NCI-H510A (cell line): ENCODE measurements around the gene MYOZ3.

Experiments used
- DNase-seq: peaks from one replicate; lab custom pipeline; 2025; lab: John Stamatoyannopoulos, UW

The MYOZ3 gene, protein sequence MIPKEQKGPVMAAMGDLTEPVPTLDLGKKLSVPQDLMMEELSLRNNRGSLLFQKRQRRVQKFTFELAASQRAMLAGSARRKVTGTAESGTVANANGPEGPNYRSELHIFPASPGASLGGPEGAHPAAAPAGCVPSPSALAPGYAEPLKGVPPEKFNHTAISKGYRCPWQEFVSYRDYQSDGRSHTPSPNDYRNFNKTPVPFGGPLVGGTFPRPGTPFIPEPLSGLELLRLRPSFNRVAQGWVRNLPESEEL

DNA sequence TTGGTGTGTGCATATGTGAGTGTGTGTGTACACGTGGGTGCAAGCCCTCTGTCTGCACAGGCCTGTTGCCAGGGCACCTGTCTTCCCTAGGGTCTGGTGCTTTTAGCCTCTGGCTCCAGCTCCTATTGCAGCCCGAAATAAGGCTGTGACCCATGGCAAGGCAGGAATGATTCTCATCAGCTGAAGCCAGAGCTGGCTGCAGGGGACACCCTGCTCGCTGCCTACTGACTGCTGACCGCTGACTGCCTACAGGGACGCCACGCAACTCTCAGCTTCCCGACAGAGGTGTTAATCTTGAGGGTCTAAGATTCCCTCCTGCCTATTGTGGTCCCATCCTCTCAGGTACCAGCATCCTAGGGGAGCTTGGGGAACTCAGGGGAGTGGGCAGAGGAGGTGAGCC, at the start of gene MYOZ3:
Gene MYOZ3 (plus strand): TSS at position 166 of the 400 bp plus-strand sequence. CDS start 1,691 bp downstream, outside the sequence.
- DNase-seq: no peak

DNA sequence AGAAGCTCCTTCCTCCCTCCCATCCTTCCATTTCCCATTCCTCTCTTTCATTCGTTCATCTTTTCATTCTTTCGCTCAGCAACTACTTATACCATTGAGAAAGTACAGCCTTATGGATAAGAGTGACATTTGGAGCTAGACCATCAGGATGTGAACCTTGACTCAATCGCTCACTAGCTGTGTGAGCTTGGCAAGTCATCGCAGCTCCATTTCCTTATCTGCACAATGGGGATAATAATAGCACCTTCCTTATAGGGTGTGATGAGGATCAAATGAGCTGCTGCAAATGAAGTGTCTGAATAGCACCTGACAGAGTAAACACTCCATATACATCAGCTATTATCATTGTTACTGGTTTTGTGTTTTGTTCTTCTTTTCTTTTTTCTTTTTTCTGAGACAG, 48.6 kb upstream of the MYOZ3 start:
- DNase-seq: no peak

DNA sequence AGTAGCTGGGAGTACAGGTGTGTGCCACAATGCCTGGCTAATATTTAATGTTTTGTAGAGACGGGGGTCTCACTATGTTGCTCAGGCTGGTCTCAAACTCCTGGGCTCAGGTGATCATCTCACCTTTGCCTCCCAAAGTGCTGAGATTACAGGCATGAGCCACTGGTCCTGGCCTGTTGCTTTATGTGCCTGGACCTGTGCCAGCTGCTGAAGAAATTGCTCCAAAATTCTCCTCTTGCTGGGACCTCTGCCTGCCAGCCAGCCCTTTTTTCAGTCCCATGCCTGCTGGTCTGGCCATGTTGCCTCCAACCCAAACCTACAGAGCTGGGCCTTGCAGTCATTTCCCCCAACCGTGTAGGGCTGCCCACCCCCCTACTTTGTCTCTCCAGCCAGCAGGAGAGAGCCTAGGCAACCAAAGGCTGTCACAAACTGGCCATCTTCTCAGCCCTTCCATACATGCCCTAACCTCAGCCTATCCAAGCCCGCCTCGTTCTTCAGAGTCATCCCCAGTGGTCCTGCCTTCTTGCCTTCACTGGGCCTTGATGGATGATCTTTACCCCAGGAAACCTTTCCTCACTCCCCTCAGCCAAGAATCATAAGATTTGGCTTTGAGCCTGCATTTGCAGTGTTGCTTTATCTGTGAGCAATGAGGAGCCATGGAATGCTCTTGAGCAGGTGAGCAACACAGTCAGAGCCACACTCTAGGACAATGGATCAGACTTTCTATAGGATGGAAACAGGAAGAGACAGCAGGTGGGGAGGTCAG, 48.0 kb upstream of the MYOZ3 start:
- no peak for DNase-seq

DNA sequence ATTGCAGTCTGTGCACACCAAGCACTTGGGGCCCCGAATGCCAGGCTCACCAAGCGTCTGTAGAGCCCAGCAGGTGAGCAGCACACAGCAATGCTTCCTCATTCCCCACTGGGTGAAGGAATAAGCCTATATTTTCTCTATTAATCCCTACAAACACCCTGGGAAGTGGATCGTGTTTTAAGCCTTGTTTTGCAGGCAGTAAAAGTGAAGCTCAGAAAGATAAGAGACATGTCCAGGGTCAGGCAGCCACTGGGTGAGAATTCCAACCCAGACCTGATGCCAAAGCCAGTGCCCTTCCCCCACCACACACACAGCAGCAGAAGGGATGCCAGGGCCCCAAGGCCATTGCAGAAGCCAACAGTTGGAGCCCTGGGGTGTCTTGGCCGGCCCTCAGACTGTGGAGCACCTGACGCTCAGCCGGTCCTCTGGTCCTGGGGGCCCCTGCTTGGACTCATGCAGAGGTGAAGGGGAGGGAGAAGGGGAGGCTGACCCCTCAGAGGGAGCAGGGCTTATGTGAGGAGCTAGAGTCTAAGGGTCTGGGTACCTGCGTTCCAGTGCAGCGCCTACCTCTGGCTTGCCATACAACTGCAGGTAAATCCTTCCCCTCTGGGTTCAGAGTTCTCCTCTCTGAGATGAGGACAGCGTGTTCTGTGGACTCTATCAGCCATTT, 46.9 kb upstream of the MYOZ3 start:
- DNase-seq: no peak

DNA sequence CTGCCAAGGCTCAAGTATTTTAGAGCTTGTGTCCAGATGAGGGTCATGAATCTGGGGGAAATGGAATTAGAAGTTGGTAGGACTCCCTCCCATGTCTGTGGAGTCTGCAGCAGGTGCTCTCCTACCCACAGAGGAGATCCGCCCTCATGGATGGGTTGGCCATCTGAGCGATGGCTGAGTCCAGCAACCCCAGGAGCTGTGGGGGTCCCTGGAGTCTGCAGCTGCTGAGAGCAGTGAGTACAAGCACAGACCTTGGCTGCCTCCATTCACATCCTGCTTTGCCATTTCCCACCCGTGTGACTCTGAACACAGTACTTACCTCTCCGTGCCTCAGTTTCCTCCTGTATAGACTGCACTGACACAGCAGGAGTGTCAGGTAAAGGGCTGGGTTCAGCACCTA, 46.4 kb upstream of the MYOZ3 start:
- no peak for DNase-seq

DNA sequence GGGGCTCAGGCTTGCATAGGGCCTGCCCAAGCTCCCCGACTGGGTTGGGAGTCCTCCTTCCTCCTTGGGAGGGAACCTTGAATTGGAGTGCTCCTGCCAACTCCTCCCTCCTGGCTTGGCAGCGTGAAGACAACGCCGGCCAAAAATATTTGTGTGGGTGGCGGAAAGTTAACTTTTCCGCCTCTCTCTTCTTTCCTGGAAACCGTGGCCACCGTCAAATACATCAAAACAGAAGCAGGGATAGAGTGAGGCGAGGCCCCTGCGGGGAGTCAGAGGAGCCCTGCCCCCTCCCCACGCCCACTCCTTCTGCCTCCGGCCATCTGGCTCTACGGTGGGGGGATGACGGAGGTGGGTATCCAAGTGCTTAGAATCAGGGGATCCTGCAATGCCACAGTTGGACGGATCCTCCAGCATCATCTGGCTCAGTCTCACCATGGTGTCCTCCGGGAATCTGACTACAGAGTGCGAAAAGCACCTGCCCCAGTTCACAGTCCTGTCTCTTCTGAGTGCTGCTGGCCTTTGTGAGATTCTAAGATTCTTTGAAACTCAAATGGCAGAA, 45.8 kb upstream of the MYOZ3 start:
- DNase-seq: no peak

DNA sequence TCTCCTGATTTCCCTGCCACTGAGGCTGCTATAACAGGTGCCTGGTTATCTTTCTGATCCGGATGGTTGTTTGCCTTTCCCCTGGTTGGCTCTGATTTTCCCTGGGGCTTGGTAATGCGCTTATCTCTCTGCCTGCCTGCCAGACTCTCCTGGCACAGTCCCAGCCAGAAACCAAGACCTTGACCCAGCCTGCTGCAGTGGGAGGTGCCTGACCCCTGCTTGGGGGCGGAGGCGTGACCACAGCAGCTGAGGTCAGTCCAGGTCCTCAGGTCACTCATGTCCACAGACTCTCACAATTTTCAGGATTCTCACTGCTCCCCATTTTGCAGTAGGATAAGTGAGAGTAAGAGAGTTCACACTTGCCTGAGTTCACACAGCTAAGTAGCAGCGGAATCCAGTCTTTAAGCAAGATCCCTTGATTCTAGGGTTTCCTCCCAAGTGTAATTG, 45.0 kb upstream of the MYOZ3 start:
- no peak for DNase-seq

DNA sequence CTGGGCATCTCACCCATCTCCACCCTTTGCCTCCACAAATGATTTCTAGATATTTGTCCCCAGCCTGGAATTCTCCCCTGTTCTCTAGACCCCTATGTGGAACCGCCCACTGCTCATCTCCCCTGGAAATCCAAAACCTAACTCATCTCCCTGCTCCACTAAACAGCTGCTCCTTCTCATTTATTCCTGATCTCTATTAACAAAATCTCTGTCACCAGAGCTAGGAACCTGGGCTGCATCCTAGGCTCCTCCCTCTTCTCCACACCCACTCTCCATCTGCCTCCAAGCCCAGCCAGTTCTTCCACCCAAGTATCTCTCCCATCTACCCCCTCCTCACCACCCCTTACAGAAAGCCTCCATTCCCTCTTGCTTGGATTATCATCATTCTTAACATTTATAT, 44.5 kb upstream of the MYOZ3 start:
- DNase-seq: no peak

DNA sequence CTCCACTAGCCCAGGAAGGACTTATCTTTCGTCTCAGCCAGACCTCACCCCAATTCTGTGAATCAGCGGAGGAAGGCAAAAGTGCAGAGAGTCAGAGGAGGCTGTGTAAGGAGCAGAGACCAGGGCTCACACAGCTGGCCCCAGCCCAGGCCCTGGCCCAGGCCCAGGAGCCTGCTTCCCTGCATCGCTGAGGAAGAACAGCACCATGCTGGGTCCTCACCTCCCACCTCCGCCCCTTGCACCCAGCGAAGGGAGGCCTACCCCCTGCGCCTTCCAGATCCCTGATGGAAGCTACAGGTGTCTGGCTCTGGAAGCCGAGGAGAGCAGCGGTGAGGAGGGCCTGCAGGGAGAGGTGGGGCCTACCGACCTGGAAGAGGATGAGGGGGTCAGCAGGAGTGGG, 42.9 kb upstream of the MYOZ3 start:
- DNase-seq: no peak

DNA sequence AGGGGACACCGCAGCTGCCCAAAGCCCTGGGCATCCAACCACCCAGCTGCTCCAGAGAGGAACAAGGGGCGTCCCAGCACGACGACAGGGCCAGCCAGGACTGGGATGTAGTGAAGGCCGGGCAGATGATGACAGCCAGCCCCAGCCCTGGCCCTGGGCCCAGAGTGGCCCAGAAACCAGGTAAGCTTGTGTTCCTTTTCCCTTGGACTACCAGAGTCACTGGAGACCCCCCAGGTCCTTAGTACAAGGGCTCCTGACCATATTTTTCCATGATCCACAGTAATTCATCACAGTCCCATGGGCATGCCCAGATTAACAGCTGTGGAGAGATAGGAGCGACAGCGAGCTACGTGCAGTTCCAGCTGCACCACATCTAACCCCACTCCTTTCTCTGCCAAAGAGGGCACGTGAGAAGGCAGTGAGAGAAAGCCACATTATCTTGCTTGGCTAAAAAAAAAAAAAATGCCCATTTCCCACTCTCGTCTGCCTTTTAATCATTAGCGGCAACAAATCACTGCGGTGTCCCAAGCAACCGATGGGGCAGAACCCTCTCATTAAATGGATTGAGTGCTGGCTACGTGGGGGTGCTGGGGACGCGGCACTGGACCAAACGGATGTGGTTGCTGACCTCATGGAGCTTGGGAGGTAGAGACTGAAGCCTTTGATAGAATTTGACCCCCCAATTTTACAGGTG, 42.3 kb upstream of the MYOZ3 start:
- DNase-seq: no peak

DNA sequence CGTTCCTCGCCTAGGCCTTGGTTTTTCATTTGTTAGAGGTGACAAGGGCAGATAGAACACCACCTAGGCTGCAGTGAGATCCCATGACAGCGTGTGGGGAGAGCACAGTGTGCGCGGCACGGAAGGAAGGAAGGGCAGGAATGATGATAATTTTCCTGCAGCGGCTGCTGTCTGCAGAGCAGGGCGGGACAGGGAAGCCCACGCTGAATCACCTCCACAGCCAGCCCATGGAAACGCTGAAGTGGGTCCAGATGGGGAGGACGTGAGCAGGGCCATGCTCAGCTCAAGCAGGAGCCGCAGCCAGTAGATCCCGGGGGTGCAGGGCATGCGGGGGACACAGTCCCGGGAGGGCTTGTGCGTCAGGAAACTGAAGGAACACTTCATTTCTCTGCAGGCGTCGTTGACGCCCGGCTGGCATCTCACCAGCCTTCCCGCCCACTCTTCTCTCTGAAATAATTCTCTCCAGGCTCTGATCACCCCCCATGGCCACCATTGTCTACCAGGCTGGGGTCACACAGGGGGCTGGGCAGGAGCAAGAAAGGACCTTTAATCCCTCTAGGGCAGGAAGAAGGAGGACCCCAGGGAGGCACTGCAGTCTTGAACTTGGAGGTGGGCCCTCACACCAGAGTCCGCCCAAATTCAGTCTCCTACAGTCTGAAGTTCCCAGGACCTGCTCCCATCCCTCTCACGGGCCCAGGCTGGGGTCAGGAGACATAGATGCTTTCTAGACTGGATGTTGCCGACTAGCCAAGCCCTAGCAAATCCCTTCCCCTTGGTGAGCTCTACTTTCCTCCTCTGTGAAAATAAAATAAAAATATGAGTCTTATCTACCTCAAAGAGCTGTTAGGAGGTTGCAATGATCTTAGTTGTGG, 41.5 kb upstream of the MYOZ3 start:
- DNase-seq: no peak

DNA sequence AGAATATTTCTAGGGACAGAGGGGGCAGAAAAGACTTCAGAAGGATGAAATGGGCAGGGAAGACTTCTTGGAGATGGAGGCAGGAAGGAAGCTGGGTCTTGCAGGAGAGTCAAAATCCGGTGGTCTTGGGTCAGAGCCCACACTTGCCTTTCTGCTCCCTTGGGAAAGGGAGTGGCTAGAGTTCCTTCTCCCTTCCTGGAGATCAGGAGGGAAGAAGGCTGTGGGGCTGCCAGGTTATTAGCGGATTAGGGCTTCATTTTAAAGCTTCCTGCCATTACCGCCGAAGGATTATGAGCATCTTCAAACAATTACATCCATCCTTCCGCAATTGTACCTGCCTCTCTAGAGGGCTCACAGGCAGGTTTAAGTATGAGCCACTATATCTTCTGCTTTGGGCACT, 39.8 kb upstream of the MYOZ3 start:
- no peak for DNase-seq

DNA sequence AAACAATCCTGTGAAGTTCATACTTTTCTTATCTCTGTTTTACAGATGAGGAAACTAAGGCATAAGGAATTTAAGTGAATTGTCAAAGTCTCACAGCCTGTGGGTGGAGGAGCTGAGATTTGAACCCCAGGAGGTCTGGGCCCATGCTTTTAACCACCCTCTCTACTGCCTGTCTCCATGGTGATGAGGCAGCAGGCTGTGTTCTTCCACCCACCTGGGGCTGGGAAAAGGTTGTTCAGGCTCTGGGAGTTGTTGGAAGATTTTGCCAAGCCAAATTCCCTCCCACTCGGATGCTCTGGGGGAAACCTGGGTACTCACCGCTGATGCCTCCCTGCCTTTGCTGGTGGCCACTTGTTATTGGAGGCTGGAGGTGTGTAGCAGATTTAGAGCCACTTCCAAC, 38.9 kb upstream of the MYOZ3 start:
- DNase-seq: no peak

DNA sequence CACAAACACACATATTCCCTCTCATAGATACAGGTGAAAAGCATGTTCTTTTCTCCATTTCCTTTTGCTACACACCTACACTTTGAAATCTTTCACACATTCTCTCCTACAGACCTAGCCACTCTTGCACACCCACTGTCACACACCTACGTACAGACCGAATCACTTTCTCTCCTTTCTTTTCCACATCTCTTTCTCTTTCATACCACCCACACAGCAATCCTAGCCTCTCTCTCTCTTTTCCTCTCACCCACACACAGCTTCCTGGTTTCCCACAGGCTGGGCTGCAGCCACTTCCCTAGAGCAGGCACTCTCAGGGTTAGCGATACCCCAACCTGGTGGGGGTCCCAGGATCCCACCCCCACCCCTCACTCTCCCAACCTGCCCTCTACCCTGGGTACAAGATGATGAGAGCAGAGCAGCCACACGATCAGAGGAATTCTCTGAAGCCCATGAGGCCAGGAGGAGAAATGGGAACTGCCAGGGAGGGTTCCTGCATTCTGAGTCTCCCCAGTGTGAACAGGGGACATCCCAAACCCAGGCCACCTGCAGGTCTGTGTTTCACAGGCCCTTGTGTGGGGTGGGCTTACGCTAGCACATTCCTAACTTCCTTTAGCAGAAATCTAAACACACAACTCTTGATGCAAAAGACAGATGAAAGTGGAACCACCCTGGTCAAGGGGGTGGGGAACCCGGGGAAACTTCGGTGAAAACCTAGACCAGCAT, 37.7 kb upstream of the MYOZ3 start:
- DNase-seq: no peak

DNA sequence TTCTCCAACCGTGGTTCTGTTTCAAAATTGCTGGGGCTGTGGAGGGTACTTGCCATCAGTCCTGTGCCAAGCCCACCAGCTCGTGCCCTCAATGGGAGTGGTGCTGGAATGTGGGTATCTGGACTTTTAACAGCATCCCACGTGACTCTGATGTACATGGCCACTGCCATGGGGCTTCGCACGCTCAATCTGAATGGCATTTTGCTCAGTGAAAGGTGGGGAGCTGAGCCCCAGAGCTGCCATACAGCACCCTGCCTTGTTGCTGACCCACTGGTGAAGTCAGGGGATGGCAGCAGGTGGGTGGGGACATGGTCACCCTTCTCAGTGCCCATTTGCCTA, 37.2 kb upstream of the MYOZ3 start:
- DNase-seq: no peak

DNA sequence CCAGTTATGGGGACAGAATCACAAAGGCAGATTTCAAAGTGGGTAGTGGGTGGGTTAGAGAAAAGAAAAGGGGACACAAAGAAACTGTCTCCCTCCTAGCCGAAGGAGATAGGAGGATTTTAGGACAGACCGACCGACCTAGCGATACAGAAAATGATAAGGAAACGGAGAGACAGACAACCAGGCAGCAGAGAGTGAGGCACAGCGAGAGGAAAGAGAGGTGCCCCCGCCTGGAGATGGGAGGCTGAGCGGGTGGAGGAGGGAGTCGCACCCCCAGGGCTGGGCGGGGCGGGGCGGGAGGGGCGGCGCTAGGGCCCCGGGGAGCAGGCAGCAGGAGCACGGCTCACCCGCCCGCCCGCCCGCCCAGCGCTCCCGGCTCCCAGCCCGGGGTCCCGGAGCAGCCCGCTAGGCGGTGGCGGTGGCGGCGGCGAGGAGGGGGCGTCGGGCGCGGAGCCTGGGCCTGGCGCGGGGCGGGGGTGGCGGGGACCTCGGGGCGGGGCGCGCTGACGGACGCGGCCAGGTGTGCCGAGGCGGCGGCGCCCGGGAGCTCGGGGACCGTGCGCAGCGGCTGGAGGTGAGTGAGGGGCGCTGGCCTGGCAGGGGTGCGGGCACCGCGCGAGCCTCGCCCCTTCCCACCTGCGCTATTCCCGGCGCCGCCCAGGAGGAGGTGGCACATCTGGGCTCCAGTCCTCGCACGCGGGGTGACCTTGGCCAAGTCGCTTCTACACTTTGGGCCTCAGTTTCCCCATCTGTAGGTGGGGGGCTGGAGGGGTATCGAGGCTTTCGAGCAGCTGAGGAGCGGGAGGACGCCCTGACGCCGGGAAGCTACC, 36.5 kb upstream of the MYOZ3 start:
- DNase-seq: no peak

DNA sequence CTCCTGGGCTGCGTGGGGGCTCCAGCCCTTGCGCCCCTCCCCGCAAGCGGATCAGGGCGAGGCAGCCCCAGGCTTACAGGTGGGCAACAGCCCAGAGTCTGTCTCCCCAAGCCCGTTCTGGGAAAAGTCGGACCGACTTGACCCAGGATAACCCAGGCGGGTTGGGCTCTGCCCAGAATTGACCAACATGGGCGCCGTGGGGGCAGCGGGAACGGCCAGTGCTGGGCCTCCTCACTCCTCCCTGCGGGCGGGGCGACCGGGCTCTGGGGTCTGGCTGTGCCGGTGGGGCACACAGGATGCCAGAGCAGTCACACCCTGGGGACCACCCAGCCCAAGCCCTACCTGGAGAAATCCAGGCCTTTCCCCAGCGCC, 35.9 kb upstream of the MYOZ3 start:
- DNase-seq: no peak

DNA sequence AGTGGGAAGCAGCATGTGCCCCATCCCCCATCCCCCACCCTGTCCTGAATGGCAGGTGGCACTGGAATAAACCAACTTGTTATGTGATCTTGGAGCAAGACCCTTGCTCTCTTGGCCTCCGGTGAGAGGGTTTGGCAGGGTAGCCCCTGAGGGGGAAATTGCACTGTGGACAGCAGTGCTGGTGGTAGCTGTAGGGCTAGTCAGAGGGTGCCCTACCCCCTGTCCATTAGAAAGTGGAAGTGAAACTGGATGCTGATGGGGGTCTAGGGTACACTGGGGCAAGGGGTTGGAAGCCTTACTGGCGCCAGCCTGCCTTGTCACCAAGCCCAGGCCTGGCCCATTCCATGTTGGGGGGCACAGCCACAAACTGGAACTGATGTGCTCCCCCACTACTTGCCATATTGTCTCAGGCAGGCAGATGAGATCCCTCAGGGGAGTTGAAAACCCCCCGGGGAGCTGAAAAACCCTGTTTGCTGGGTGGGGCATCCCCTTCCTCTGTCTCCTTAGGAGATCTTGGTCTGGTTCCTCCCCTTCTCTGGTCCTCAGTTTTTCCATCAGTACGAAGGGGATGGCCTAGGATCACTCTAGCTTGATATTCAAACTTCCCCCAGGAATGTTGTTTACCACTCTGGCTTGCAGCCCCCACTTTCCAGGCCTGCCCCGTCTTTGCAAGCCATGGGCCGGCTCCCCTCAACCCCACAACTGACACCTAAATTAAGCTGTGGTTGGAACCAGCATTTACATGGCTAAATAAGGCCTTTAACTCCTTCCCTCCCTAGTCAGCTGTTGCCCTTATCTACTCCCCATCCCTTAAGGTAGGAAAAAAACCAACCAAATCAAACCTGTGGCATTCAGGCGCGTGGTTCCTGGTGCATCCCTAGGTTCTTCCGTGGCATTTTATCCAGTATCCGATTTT, 35.0 kb upstream of the MYOZ3 start:
- DNase-seq: no peak

DNA sequence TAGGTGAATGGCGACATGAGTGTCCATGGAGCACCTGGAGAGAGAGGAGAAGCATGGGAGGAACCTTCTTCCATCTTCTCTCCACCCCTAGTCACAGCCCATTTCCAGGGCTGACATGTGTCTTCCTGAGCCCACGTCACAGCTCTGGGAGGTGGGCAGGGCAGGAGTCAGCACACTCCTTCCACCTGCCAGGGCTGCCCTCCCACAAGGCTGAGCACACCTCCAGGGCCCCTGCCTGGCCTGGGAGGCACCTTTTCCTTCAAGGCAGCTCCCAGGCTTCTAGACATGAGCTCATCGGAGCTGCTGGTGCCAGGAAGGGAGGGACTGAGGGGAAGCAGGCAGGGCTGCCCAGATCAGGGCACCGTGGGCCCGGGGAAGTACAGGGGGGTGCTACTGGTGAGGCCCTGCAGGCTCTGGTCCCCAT, 34.2 kb upstream of the MYOZ3 start:
- DNase-seq: no peak
